ES-I3 (cell line): ENCODE measurements around the gene RBPJ.

ENCODE experiments used
- H3K36me3 ChIP-seq: 2 replicates; pipeline ENCODE4 v1.6.1; 2013; ENCODE audit warnings: mild to moderate bottlenecking, low read length, control low read depth, moderate library complexity; ENCODE audit not compliant: insufficient read depth
- H3K4me1 ChIP-seq: 2 replicates; pipeline ENCODE4 v1.6.1; 2013; ENCODE audit warnings: mild to moderate bottlenecking, control low read depth, low read length; ENCODE audit not compliant: insufficient read depth
- H3K9ac ChIP-seq: 2 replicates; pipeline ENCODE4 v1.6.1; 2013; ENCODE audit warnings: low read depth, mild to moderate bottlenecking, low read length, moderate library complexity
- H3K9me3 ChIP-seq: 2 replicates; pipeline ENCODE4 v1.6.1; 2013; ENCODE audit warnings: mild to moderate bottlenecking, low read length, moderate library complexity; ENCODE audit not compliant: control insufficient read depth, insufficient read depth

Gene RBPJ

DNA sequence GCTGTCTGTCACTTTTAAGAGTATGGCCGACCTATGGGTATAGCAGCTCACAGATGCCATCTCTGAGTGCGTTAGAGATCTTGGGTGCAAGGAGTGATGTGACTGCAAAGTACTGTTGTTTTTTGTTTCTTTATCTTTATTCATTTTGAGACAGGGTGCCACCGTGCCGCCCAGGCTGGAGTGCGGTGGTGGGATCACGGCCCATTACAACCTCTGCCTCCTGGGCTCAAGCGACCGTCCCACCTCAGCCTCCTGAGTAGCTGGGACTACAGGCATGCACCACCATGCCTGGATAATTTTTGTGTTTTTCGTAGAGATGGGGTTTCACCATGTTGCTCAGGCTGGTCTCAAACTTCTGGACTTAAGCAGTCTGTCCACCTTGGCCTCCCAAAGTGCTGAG is 98.0 kb downstream of the RBPJ start:
- Histone ChIP-seq H3K9ac (no peak overlapping the region), H3K4me1 (peaks cover 4% of the 10 kb centered on the region; the same call in 1 of the 2 replicates), H3K9me3 (no peaks in the 10 kb centered on the region), H3K36me3 (peaks cover 6% of the 10 kb centered on the region; the same call in 1 of the 2 replicates)

DNA sequence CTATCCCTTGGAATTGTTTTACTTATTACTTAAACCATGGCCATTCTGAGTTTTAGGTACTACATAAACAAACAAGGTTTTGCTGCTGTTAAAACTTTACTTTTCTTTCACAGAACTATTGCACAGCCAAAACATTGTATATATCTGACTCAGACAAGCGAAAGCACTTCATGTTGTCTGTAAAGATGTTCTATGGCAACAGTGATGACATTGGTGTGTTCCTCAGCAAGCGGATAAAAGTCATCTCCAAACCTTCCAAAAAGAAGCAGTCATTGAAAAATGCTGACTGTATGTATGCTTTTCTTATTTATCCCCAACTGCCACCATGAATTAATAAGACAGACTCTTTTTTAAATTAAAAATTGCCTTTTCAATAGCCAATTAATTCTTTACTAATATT is 99.6 kb downstream of the RBPJ start:
- peaks cover 7% of the 10 kb centered on the region for H3K36me3 ChIP-seq
- H3K9me3 ChIP-seq, result no peaks in the 10 kb centered on the region
- H3K4me1 ChIP-seq, result peaks cover 4% of the 10 kb centered on the region; the same call in 1 of the 2 replicates

DNA sequence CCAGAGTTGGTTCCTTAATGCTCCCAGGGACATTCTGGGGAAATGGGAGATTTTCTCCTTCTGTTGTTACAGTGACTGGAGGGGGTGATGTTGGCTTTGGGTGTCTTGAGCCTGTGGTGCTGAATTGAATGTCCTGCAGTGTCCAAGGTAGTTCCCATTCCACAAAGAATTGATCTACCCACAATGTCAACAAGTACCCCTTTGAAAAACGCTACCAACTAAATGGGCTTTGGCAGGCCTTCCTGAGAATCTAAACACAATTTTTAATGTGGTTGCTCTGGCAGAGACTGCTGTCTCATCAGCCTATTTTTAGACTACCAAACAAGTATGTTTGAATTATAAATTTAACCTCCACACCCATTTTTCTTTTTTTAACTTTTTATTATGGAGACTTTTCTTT is 100.1 kb downstream of the RBPJ start:
- Histone ChIP-seq H3K9ac (no peak overlapping the region), H3K9me3 (no peaks in the 10 kb centered on the region), H3K4me1 (peaks cover 4% of the 10 kb centered on the region; the same call in 1 of the 2 replicates), H3K36me3 (peaks cover 11% of the 10 kb centered on the region)

More for the DNA sequence above, 99.6 kb downstream of the RBPJ start:
- H3K9ac ChIP-seq, result no peak overlapping the region

DNA sequence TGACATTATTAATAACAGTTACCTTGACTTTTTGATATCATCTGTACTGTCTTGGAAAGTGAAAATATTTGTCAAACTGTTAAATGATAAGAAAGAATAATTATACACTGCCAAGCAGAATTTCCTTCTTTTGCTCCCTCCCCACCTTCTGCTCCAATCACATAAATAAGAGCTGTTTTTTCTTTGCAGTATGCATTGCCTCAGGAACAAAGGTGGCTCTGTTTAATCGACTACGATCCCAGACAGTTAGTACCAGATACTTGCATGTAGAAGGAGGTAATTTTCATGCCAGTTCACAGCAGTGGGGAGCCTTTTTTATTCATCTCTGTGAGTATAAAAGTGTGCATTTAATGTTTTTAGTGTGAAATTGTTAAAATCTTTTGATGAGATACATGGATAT is 103.3 kb downstream of the RBPJ start:
- H3K36me3 ChIP-seq, result peaks cover 14% of the 10 kb centered on the region
- no peaks in the 10 kb centered on the region for H3K9me3 ChIP-seq
- no peak overlapping the region for H3K9ac ChIP-seq
- H3K4me1 ChIP-seq, result peaks cover 4% of the 10 kb centered on the region; the same call in 1 of the 2 replicates

DNA sequence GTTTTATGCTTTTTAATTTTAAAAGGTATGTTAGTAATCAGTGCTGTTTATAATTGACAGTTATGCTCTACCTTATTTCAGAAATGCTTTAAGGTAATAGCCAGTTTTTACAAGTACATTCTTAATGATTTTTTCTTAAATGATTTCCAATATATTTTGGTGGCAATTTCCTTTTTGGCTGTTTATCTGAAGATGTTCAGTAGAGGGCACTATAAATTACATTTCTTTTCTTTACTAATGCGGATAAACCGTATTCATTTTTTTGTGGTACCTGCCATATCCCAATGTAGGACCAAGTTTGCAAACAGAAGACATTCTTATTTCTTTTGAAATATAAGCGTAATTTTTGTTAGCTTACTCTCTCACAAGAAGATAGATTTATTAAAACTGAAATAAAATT is 104.0 kb downstream of the RBPJ start:
- no peak overlapping the region for H3K9ac ChIP-seq
- no peaks in the 10 kb centered on the region for H3K9me3 ChIP-seq
- peaks cover 15% of the 10 kb centered on the region for H3K36me3 ChIP-seq
- H3K4me1 ChIP-seq, result peaks cover 4% of the 10 kb centered on the region; the same call in 1 of the 2 replicates

DNA sequence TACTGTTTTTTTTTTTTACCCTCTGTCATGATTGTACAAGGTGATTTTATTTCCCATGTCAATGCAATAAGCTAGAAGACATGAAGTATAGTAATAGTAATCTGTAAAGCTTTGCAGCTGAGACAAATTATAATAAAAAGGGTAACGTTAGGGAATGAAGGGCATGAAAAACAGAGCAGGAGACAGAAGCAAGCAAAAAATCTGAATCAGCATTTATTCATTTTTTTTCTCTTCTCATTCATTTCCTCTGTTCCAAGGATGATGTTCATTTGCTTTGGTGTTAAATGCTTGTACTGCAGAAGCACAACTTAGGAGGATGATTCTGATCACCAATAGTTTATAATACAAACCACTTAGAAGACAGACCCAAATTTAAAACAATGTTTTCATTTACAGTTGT is 105.1 kb downstream of the RBPJ start:
- Histone ChIP-seq H3K36me3 (peaks cover 16% of the 10 kb centered on the region), H3K4me1 (peaks cover 4% of the 10 kb centered on the region; the same call in 1 of the 2 replicates), H3K9ac (no peak overlapping the region), H3K9me3 (no peaks in the 10 kb centered on the region)

DNA sequence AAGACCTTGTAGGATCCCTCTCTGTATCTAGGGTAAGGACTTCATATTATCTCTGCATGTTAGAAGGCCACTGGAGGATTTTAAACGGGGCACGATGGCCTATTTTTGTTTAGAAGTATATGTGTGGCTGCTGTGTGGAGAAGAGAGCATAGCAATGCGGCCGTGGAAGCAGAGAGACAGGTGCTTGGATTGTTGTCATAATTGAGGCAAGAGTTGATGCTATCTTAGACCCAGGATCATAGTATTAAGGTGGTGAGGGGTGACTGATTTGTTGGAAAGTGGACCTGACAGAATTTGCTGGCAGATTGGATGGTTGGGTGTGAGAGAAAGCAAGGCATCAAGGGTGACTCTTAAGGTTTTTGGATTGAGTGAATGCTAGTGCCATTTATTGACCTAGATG is 106.1 kb downstream of the RBPJ start:
- Histone ChIP-seq H3K36me3 (peaks cover 20% of the 10 kb centered on the region), H3K9me3 (no peaks in the 10 kb centered on the region), H3K4me1 (peaks cover 4% of the 10 kb centered on the region; the same call in 1 of the 2 replicates), H3K9ac (no peak overlapping the region)

DNA sequence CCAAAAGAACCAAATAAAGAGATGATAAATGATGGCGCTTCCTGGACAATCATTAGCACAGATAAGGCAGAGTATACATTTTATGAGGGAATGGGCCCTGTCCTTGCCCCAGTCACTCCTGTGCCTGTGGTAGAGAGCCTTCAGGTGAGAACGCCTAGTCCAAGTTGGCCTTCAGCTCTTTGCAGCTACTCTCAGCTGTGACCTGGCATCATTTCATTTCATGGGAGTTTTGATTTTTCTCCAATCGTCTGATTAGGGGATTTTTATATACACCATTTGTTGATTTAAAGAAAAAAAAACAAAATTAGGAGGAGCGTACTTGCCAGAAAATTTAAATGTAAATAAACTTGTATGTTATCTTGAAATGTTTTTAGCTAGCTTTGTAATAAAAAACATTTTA is 109.1 kb downstream of the RBPJ start:
- no peaks in the 10 kb centered on the region for H3K9me3 ChIP-seq
- H3K4me1 ChIP-seq, result no peaks in the 10 kb centered on the region
- peaks cover 24% of the 10 kb centered on the region for H3K36me3 ChIP-seq
- H3K9ac ChIP-seq, result no peak overlapping the region

DNA sequence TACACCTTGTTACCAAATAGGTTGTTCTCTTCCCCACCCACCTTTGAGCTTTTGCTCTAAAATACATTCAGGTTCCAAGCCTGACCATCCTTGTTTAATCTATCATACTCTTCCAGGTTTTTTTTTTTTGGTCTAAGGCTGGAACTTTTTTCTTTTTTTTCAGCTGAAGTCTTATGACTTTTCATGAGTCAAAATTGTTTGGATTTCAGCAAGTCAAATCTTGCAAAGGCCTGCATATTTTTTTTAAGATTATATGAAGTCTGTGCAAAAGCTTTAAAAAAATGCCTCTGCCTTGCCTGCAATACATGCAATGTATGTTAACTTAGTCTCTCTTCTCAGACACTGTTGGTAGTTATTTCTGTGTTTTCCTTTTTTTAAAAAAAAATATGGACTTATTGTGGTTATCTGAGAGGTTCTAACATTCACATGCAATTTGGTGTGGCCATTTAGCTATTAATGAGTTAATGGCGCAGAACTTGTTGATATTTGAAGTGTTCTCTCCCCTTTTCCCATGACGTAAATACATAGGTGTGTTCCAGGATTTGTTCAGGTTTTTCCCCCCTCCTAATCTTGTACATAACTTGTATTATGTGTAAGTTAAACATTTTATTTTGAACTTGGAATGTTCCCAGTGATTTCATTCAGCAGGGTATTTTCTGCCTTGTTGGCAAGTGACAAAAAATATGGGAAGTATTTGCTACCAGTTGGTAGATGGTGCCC is 110.8 kb downstream of the RBPJ start:
- Histone ChIP-seq H3K36me3 (peaks cover 17% of the 10 kb centered on the region), H3K9me3 (no peaks in the 10 kb centered on the region), H3K9ac (no peak overlapping the region), H3K4me1 (no peaks in the 10 kb centered on the region)

DNA sequence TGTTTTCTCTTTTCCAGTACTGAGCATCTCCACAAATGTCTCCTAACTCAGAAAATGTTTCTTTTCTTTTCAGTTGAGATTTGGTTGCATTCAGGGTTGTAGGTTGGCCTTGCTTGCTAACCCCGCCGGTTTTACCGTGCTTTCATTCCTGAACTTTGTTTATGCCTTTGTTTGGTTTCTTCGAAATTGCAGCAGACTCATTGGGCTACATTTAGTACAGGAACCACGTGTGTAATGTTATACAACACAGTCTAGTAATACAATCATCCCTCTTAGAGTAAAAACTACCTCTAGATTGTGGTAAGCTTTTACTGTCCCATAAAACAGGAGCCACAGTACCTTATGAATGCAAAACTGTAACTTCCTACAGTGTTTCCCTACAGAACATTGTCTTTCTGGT is 111.6 kb downstream of the RBPJ start:
- Histone ChIP-seq H3K9me3 (no peaks in the 10 kb centered on the region), H3K4me1 (no peaks in the 10 kb centered on the region), H3K36me3 (peaks cover 17% of the 10 kb centered on the region)

DNA sequence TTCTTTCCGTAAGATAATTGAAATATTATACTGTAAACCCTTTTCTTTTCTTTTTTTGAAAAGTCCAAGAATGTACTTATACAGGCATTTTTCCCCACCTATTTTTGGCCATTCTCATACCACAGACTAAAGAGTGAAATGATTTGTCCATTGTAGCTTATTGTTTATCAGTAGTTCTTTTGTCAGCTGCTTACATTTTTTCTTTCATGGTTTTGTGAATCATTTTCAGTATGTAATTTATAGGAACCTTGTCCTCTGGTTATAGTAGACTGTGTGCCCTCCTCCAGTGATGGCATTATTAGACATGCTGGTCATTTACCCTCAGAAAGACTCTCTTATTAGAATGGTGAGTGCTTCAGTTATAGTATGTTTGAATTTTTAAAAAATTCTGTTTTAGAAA is 112.7 kb downstream of the RBPJ start:
- Histone ChIP-seq H3K4me1 (no peaks in the 10 kb centered on the region), H3K9me3 (no peaks in the 10 kb centered on the region), H3K36me3 (peaks cover 17% of the 10 kb centered on the region), H3K9ac (no peak overlapping the region)

More for the DNA sequence above, 111.6 kb downstream of the RBPJ start:
- no peak overlapping the region for H3K9ac ChIP-seq

DNA sequence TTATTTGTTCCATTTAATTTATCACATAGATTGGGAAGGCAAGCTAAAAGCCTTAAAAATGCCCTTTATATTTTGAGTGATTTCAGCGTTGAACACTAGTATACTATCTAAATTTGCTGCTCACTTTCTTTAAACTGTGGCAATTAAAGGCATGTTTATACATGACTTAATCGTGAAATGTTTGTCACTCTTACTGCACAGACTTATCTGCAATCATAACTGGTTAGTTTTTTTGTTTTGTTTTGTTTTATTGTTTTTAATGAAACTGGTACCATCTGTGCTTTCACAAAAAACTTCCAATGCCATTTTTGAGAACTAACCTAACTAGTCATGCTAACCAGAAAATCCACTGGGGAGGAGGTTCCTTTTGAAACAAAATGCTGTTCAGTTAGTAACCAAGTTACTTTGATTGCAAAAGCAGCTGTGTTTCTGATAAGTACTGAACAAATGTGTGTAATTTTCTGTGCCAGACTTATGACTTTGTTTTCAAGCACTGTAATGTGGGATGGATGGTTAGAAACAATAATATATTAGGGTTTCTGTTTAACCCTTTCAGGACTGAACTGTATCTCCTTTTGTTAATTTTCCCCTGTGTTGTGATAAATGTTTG is 113.3 kb downstream of the RBPJ start:
- H3K36me3 ChIP-seq, result peaks cover 14% of the 10 kb centered on the region
- no peaks in the 10 kb centered on the region for H3K4me1 ChIP-seq
- H3K9ac ChIP-seq, result no peak overlapping the region
- H3K9me3 ChIP-seq, result no peaks in the 10 kb centered on the region

DNA sequence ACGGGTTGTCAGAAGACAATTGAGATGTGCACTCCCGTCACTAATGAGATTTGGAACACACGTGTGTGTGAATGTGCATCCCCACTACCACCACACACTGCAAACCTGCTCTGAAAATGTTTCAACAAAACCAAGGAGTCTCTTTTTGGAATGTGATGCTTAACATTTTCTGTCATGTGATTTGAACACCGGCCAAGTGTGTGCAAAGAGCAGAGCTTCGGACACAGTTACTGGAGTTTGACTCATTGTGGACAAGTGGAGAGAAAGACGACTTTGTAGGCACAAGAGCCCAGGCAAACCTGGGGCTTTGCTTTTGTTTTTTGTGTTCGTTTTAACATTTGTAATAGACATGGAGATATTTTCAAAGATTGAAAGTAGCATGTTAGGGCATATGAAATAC is 120.3 kb downstream of the RBPJ start:
- Histone ChIP-seq H3K36me3 (peaks cover 2% of the 10 kb centered on the region; the same call in 1 of the 2 replicates), H3K9ac (no peak overlapping the region), H3K4me1 (no peaks in the 10 kb centered on the region), H3K9me3 (peaks cover 9% of the 10 kb centered on the region; the same call in 1 of the 2 replicates)

DNA sequence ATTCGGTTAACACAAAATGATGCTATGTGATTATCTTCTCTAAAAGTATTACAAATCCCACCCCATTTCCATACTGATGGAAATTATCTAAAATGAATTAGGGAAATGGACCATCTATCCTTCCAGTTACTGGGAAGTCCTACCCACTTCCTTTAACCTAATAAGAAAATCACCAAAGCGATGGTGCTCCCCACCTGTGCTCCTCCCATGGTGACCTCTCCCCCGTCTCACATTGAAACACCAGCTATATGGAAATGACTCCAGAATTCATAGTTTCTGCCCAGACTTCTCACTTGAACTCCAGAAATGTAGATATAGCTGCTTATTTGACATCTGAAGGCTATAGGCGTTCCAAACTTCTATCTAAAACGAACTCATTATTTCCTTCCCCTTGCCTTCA is 121.0 kb downstream of the RBPJ start:
- Histone ChIP-seq H3K36me3 (peaks cover 2% of the 10 kb centered on the region; the same call in 1 of the 2 replicates), H3K4me1 (no peaks in the 10 kb centered on the region), H3K9ac (no peak overlapping the region), H3K9me3 (peaks cover 11% of the 10 kb centered on the region; the same call in 1 of the 2 replicates)

DNA sequence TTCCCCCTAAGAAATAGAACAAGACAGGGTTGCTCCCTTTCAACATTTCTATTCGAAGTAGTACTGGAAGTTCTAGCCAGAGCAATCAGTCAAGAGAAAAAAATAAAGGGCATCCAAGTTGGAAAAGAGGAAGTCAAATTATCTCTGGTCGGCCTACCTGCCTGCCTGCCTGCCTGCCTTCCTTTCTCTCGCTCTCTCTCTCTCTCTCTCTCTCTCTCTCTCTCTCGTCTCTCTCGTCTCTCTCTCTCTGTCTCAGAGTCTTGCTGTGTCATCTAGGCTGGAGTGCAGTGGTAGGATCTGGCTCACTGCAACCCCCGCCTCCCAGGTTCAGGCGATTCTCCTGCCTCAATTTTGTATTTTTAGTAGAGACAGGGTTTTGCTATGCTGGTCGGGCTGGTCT is 126.6 kb downstream of the RBPJ start:
- no peak overlapping the region for H3K9ac ChIP-seq
- peaks cover 11% of the 10 kb centered on the region; the same call in 1 of the 2 replicates for H3K9me3 ChIP-seq
- H3K4me1 ChIP-seq, result peaks cover 3% of the 10 kb centered on the region; the same call in 1 of the 2 replicates
- H3K36me3 ChIP-seq, result no peaks in the 10 kb centered on the region
